Right renal pelvis (tissue), 4 donors: ENCODE results near the gene GRID1. TPM values are rescaled to one million over a fixed set of nuclear protein-coding genes. Genes with fewer than 3 reads are reported as not detected.
"Not testable (repeated sequence)": the region's sequence is repeated elsewhere in the genome, so short reads cannot be mapped to it uniquely, and the experiment has no call there.

Source experiments
- DNase-seq, 4 donors: peaks; one replicate each; pipeline ENCODE4 v3.0.0-alpha.2; 2013; ENCODE audit warnings: low read depth in 4 of 4, low spot score in 3 of 4, missing footprints in 1 of 4
- polyA plus RNA-seq, 4 donors: library from polyadenylated mRNA; unstranded; fragments of 120-200 nt; gene quantifications; one replicate each; pipeline ENCODE4 v1.2.1, GENCODE V29; 2013; ENCODE audit not compliant: insufficient read length in 4 of 4

GRID1 gene
- polyA plus RNA-seq, 4 donors = 1.5 to 2.3 (median 2.1) TPM

DNA sequence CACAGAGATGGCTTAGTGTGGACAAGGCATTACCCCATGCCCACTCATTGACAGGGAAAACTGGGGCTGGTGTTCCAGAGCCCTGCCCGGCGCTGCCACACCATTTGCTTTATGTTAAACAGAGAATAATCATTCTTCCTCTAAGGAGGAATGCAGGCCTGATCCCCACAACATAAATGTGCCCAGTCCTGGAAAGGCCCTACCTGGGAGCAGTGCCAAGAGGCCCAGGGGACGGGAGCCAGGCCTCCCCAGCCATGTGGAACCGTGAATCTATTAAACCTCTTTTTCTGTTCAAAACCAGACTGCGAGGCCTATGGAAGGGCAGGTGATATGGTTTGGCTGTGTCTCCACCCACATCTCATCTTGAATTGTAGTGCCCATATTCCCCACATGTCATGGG lies 264.1 kb downstream of the GRID1 start:
- no peak for DNase-seq

DNA sequence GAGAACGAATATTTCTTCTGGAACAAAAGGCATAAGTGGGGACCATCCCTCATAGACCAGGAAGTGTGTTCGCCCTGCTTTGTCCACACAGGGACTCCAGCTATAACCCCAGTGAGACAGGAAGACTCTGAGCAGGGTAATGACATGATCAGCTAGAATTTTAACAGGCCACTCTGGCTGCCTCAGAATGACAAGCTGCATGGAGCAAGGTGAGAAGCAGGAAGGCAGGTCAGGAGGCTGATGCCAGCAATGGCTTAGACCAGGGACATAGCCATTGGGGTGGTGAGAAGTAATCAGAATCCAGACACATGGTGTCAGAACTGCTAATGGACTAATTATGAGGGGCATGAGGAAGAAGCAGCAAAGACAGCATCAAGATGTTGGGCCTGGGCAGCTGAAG lies 264.6 kb downstream of the GRID1 start:
- DNase-seq = no peak

DNA sequence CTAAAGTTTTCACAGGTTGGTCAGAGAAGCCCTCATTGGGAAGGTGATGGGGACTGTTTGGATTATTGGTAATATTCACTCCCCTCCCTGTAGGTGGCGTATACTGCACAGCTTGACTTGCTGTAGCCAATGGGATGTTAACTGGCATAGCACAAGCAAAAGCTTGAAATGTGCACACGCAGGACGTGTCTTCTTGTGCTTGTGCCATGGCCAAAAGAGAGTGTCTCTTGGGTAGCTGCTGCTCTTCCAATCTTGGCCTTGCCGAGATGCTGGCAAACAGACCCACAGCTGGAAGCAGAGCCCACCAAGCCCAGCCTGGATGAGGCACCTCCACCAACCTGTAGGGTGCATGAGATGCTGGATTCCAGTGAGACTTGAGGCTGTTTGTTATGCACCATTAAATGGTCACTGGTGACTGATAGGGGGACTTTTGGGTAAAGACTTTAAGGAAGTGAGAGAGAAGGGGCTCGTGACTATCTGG lies 266.0 kb downstream of the GRID1 start:
- no peak for DNase-seq

DNA sequence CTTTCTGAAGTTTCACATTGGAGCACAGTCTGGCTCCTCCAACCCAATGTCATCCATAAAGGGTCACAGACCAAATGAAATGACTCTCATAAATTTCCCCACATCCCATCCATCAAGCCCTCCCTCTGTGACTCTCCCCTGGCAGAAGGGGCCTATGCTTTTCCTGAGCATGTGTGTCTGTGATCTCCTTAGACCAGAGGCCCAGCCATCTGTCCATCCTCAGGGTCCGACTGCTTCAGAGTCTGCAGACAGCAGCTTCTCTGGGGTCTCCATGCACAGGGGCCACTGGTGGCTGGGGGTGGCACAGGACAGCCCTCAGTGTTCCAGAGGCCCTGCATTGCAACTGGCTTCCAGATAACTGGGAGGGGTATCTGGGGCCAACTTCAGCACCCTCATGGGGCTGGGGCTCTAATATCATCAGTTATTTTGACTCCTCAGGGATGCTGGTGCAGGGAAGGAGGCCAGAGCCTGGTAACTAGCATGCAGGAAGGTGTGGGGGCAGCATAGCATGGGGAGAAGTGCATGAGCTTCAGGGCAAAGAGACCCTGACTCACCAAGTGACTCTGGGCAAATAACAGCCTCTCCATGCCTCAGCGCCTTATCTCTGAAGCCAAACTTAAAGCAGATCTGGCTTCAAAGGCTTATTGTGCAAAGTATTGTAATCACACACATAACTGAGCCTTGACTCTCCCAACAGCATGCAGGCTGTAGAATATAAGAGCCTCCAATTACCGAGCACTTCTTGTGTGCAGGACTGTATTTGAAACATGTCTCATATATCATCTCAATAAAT lies 266.9 kb downstream of the GRID1 start:
- no peak for DNase-seq

DNA sequence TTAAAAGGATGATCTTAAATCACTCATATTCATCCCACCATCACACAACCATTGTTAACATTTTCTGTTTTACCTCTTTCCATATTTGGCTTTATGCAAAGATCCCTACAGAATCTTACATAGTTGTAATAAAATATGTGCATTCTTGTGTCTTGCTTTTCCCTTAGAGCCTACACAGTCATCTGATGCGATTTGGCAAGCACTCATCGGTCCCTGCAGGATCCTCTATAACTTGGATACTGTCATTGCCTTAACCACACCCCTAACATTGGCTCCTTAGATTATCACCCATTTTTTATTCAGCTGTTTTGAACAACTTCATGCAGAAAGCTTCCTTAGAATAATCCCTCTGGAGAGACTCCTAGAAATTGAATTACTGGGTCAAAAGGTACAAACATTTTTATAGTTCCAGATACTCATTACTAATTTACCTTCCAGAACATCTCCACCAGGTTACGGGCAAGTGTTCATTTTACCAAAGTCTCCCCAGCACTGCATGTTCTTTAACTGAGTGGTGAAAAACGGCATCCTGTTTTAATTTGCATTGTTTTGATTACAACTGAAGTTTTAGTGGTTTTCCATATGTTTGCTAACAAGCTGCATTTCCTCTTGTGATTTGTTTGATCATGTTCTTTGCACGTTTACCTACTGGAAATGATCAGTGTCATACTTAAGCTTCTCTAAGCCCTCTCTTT lies 268.3 kb downstream of the GRID1 start:
- no peak for DNase-seq

DNA sequence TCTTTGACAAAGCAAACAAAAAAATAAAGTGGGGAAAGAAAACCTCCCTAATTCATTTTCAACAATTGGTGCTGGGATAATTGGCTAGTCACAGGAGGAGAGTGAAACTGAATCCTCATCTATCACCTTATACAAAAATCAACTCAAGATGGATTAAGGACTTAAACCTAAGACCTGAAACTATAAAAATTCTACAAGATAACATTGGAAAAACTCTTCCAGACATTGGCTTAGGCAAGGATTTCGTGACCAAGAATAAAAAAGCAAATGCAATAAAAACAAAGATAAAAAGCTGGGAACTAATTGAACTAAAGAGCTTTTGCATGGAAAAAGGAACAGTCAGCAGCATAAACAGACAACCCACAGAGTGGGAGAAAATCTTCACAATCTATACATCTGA lies 271.5 kb downstream of the GRID1 start:
- not testable (repeated sequence) for DNase-seq

DNA sequence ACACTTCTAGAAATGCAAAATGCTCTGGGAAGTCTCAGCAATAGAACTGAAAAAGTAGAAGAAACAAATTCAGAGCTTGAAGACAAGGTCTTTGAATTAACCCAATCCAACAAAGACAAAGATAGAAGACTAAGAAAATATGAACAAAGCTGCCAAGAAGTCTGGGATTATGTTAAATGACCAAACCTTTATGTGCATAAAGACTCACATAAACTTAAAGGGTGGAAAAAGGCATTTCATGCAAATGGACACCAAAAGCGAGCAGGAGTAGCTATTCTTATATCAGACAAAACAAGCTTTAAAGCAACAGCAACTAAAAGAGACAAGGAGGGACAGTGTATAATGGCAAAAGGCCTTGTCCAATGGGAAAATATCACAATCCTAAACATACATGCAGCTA lies 274.3 kb downstream of the GRID1 start:
- DNase-seq = not testable (repeated sequence)

DNA sequence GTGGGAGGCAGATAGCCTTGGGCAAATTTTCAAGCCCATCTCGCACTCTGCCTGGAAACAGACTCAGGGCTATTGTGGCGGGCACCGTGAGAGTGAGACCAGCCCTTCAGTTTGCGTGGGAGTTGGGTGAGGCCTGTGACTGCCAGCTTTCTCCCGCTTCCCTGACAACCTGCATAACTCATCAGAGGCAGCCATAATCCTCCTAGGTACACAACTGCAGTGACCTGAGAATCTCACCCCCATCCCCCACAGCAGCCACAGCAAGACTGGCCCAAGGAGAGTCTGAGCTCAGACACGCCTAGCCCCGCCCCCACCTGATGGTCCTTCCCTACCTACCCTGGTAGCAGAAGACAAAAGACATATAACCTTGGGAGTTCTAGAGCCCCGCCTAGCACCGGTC lies 275.4 kb downstream of the GRID1 start:
- DNase-seq = no peak

DNA sequence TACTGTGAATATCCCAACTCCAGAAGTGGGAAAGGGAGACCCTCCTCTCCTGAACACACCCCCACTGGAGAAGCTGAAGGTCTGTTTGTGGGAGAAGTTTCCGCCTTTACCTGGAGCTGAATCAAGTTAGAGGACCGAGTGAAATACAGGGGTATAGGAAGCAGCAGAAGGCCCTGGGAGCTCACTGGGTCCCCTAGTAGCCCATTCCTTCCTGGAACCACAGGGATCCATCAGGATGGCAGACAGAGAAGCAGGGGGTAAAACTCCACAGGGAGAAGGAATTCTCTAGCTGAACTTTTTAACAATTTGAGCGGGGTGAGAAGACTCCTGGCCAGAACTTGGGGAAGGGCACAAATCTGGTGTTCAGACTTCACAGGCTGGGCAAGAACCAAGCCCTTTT lies 275.8 kb downstream of the GRID1 start:
- no peak for DNase-seq

DNA sequence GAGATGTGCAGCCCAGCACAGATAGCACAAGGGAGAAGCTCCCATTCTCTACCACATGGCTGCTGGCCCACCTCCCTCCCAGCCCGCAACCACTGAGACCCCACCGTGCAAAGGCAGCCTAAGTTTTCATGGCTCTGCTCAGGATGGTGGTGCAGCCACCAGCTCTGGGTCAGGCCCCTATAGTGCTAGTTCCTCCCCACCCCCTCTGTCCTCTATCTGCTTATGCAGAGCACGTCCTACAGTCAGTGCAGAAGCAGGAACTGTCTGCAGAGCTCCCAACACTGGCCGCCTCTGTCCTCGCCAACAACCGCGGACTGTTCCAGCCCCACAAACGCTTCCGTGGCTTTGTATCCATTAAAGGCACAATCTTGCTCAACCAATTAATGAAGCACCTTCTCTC lies 278.9 kb downstream of the GRID1 start:
- no peak for DNase-seq

DNA sequence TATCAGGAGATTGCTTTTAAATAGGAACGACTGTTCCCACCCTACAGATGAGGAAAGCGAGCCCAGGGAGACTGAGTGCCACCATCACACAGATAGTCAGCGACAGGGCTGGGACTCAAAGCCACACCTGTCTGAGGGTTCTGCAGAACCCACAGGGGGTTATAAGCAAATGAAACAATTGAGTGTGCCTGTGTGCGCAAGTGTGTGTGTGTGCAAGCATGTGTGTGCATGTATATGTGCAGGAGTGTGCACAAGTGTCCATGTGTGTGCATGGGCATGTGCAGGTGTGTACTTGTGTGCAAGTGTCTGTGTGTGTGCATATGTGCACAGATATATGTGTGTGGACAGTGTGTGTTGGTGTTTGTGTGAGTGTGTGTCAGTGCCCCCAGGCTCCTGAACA lies 280.2 kb downstream of the GRID1 start:
- no peak for DNase-seq

DNA sequence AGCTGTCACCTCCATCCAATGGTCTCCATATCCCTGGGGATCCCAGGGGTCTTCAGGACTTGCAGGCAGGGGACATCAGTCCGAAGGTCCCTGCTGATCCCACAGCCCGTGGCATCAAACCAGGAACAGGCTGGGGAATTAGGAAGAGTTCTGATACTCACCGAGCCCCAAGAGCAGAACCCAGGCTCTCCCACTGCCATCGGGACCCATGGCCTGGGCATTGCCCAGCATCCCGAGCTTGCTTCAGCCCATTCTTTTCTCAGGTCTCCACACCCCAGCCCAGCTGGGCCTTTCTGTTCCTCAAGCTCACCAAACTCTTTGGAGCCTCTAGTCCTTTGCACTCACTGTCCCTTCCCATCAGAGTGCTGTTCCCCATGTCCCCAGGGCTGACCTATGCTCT lies 280.9 kb downstream of the GRID1 start:
- DNase-seq = no peak

DNA sequence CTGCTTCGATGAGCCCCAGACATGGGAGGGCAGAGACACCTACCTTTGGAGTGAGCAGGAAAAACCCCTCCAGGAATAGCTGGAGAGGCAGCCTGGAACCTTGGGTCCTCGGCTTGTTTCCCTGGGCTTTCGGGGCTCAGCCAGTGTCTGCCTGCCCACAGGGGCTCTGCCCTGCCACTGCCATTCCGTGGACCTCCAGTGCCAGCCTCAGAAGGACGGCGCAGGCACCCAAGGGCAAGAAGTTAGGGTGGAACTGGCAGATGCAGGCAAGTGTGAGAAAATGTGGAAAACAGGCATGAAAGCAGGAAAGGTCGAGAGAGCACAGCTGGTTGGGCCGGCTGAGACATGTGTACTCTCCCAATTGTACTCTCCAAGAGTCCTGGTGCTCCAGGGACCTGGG lies 281.5 kb downstream of the GRID1 start:
- DNase-seq = no peak

DNA sequence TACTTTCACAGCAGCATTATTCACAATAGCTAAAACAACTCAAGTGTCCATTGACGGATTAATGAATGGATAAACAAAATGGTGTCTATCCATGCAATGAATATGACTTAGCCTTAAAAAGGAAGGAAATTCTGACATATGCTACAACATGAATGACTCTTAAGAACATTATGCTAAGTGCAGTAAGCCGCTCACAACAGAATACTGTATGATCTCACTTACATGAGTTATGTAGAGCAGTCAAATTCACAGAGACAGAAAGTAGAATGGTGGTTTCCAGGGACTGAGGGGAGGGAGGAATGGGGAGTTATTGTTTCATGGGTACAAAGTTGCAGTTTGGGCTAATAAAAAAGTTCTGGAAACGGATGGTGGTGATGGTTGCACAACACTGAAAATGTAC lies 282.0 kb downstream of the GRID1 start:
- DNase-seq = no peak

DNA sequence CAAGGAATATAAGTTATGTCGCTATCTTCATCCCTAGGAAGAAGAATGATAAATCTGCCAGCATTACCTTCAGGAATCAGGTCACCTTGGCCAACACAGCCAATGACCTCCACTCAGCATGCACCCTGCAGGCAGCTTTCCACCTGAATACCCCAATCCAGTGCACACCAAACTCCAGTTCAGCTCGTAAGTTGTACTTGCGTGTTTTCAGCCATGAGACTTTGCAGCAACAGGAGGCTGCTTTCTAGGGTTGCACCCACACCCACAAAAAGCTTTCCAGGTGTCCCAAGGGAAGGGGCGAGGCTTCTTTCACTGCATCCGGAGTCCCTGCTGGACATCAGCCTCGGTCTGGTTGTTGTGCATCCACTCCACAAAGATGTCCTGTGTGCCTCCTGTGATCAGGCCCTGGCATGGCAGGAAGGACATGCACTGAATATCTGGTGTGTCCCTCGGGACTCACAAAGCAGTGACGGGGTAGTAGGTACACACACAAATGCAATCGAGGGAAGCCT lies 282.9 kb downstream of the GRID1 start:
- DNase-seq = no peak

DNA sequence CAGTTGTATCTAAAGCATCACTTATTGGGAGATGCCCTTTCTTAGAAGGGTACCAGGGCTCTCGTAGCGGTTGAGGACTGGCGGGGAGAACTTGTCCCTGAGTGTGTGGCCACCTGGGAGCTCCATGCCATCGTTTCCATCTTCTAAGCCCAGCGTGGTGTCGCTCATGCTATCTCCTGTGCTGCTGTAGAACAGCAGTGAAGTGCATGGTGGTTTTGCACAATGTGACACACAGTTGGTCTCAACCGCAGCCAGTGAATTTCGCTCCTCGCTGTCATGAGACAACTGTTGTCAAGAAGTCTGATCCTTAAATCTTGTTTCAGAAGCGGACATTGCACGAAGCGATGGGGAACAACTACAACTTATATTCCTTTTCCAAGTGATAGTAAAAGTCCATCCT lies 283.4 kb downstream of the GRID1 start:
- no peak for DNase-seq

DNA sequence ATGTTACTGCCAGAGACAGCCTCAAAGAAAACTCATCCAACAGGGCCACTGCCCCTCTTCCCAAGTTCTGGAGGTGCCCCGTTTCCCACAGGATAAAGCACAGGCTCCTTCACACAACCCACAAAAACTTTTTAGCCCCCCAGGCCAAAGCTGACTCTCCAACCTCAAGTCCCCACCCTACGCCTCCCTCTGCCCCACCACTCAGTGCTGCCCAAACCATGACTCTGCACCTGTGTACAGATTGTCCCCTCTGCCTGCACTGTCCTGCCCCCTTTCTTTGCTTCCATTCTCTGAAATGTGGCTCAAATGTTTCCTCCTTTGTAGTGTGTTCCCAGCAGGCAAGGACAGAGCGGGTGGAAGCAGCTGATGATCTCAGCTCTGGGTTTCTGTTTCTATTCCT lies 284.0 kb downstream of the GRID1 start:
- no peak for DNase-seq

DNA sequence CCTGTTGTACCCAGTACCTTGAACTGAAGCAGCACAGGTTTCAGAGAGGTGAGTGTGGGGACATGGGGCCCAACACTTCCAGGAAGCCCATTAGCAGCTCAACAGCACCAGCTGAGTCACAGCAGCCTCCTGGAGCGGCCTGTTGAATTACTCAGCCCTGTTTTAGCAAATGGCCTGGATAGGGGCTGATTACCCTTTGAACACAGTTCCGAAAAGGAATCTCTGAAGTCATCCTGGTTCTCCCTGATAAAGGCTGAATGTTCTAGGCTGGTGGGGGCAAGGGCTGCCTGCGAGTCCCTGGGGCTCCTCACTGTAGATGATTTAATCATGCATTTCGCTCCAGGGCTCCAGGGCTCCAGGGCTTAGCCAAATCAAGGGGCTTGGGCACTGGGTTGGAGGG lies 287.5 kb downstream of the GRID1 start:
- DNase-seq = no peak

DNA sequence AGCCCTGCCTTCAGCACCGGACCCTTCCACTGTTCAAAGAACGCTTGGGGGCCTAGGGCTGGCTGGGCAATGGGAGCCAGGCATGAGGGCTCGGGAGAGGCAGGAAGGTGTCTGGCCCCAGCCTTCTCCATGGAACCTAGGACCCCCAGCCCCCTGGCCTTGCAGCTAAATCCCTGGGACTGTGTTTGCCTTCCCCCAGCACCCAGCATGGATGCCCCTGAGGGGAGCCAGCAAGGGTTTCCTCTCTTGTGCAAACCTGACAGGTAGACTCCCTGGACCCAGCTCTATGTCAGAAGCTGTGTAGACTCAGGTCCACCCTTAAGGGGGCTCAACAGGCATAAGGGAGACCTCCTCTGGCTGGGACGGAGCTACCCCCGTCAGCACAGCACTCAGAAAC lies 288.0 kb downstream of the GRID1 start:
- DNase-seq = no peak

DNA sequence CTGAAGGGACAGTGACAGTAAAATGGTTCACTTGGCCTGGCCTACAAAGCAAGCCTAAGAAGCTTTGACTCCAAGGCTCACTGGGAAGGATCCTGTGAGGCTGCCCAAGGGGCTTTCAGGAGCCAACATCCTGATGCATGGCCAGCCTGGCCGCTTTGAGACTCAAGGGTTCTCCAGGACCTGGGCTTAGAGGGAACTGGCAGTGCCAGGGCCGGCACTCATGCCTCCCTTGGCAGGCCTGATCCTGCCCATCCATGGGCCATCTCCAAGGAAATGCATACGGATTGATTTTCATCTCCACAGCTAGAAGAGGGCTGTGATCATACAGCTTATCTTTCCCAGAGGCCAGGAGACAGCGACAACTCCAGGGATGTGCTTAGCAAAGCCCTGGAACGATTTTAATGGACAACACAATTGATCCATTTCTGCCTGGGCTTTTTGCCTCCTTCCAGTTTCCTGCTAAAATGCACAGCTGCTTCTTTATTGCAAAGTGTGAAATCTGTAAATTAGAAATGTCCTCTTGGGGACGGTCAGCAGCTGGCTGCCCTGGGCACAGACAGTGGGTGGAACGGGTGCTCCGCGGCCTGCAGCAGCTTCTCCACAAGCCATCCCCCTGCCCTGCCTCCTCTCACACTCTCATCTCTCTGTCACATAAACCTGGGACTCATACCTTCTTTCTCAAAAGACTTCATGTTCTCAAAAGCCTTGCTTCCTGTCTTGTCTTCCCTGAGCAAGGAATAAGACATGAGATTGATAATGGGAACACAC lies 288.5 kb downstream of the GRID1 start:
- no peak for DNase-seq

DNA sequence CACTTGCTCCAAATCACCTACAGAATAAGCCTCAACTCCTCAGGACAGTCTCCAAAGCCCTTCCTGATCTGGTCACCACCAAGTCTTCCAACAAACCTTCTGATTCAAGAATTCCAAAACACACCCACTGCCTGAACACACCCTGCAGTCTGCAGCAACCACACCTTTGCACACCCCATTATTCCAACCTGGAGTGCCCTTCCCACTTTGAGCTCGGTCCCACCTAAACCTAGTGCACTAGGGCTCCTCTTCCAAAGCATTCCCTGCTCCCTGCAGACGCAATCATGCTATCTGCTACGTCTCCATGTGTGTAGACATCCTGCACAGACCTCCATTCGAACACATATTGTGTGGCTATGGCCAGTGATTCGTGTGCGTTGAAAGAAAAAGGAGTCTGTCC lies 289.3 kb downstream of the GRID1 start:
- DNase-seq = no peak
